ENCODE data around the gene LCK.

DNA sequence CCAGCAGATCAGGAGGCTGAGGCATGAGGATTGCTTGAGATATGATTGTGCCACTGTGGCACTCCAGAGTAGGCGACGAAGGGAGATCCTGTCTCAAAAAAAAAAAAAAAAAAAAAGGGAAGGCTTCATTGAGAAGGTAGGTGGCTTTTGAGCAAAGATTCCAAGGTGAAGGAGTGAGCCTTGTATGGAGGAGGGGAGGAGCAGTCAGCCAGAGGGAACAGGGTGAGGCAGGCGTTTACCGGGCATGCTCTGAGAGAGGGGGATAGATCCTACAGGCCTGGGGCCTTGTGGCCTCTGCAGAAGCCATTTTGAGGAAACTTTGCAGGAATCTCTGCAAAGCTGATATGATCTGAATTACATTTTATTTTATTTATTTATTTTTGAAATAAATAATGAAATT lies 35.7 kb downstream of the LCK start:
- TF ChIP-seq CTCF (IDR thresholded peaks at IDR 0.05) (no peak), EZH2 (IDR thresholded peaks at IDR 0.05; ENCODE audit: borderline replicate concordance, insufficient read depth, low read depth, low read length, poor library complexity, severe bottlenecking) (no peak)

Measured in B cell (primary cell).